Neural cell (in vitro differentiated cells): ENCODE data around the gene ACOT12. TPM values are rescaled to one million over a fixed set of nuclear protein-coding genes. Genes with fewer than 3 reads are reported as not detected.

Source experiments
- H2AFZ ChIP-seq: fragments of 200-600, 300-800 bp; sonication (generic), shearing (Covaris generic); 2 replicates; pipeline ENCODE4 v1.6.0; 2014; ENCODE audit warnings: low read depth, mild to moderate bottlenecking, antibody characterized with exemption, low read length, moderate library complexity
- H3F3A ChIP-seq: fragments of 200-600 bp; shearing (Covaris generic); 2 replicates; pipeline ENCODE4 v1.6.1; 2016; ENCODE audit warnings: mild to moderate bottlenecking, moderate library complexity, mixed read lengths, antibody characterized with exemption, low read length; ENCODE audit not compliant: insufficient read depth, poor library complexity, severe bottlenecking
- H3K27ac ChIP-seq: fragments of 200-600, 300-800 bp; sonication (generic), shearing (Covaris generic); 2 replicates; pipeline ENCODE4 v1.5.1; 2014; ENCODE audit warnings: mild to moderate bottlenecking, low read length, moderate library complexity
- H3K27me3 ChIP-seq: fragments of 300-800, 200-600 bp; sonication (generic), shearing (Covaris generic); 2 replicates; pipeline ENCODE4 v1.6.0; 2014; ENCODE audit warnings: mild to moderate bottlenecking, low read depth, low read length, moderate library complexity; ENCODE audit not compliant: insufficient read depth
- H3K36me3 ChIP-seq: fragments of 300-800, 200-600 bp; sonication (generic), shearing (Covaris generic); 2 replicates; pipeline ENCODE4 v1.5.1; 2014; ENCODE audit warnings: mild to moderate bottlenecking, antibody characterized with exemption, low read length, moderate library complexity; ENCODE audit not compliant: insufficient read depth
- H3K4me2 ChIP-seq: fragments of 300-800, 200-600 bp; sonication (generic), shearing (Covaris generic); 2 replicates; pipeline ENCODE4 v1.6.0; 2014; ENCODE audit warnings: mild to moderate bottlenecking, low read length
- H3K4me3 ChIP-seq: fragments of 300-800, 200-600 bp; sonication (generic), shearing (Covaris generic); 2 replicates; pipeline ENCODE4 v1.5.1; 2014; ENCODE audit warnings: mild to moderate bottlenecking, low read length, moderate library complexity
- H3K79me2 ChIP-seq: fragments of 200-600 bp; shearing (Covaris generic); replicated peaks from 2 replicates; pipeline ENCODE4 v1.6.0; 2014; ENCODE audit warnings: mild to moderate bottlenecking, low read length, moderate library complexity; ENCODE audit not compliant: insufficient read depth
- H3K9ac ChIP-seq: fragments of 300-800, 200-600 bp; sonication (generic), shearing (Covaris generic); 2 replicates; pipeline ENCODE4 v1.6.1; 2016; ENCODE audit warnings: mild to moderate bottlenecking, low read length, mixed read lengths
- H3K9me2 ChIP-seq: fragments of 200-600 bp; shearing (Covaris generic); 2 replicates; pipeline ENCODE4 v1.6.1; 2016; ENCODE audit warnings: mild to moderate bottlenecking, low read length, mixed read lengths; ENCODE audit not compliant: insufficient read depth
- H3K9me3 ChIP-seq: fragments of 200-600, 300-800 bp; sonication (generic), shearing (Covaris generic); 2 replicates; pipeline ENCODE4 v1.6.1; 2016; ENCODE audit warnings: mild to moderate bottlenecking, mixed run types, low read length, moderate library complexity, mixed read lengths
- H4K20me1 ChIP-seq: fragments of 200-600 bp; shearing (Covaris generic); 2 replicates; pipeline ENCODE4 v1.6.1; 2016; ENCODE audit warnings: mild to moderate bottlenecking, mixed run types; ENCODE audit not compliant: insufficient read depth
- EP300 ChIP-seq: fragments of 450-650 bp; conservative IDR thresholded peaks from 2 replicates; pipeline ENCODE4 v1.6.1; 2014; ENCODE audit warnings: antibody characterized with exemption, mild to moderate bottlenecking, moderate library complexity; ENCODE audit not compliant: poor library complexity, severe bottlenecking
- EZH2 ChIP-seq: fragments of 200-600, 300-800 bp; shearing (Covaris generic), sonication (generic); IDR thresholded peaks from 2 replicates; pipeline ENCODE4 v1.6.1; 2014; ENCODE audit warnings: antibody characterized with exemption, low read length, borderline replicate concordance, mild to moderate bottlenecking; ENCODE audit not compliant: insufficient read depth, poor library complexity, severe bottlenecking
- MXI1 ChIP-seq: fragments of 450-650 bp; conservative IDR thresholded peaks from 2 replicates; pipeline ENCODE4 v1.6.1; 2014; ENCODE audit warnings: antibody characterized with exemption, mild to moderate bottlenecking; ENCODE audit not compliant: poor library complexity, severe bottlenecking
- POLR2AphosphoS5 ChIP-seq: IDR thresholded peaks from 2 replicates; pipeline ENCODE4 v1.6.1; 2012
- RAD21 ChIP-seq: fragments of 450-650 bp; conservative IDR thresholded peaks from 2 replicates; pipeline ENCODE4 v1.6.1; 2014; ENCODE audit warnings: antibody characterized with exemption, mild to moderate bottlenecking, moderate library complexity
- SMC3 ChIP-seq: fragments of 450-650 bp; conservative IDR thresholded peaks from 2 replicates; pipeline ENCODE4 v1.6.1; 2014; ENCODE audit warnings: antibody characterized with exemption, mild to moderate bottlenecking, moderate library complexity; ENCODE audit not compliant: poor library complexity
- TAF1 ChIP-seq: IDR thresholded peaks from 2 replicates; pipeline ENCODE4 v1.6.1; 2012; ENCODE audit warnings: low read depth
- polyA plus RNA-seq: library from polyadenylated mRNA; depleted of rRNA; stranded (reverse); fragments of >200 nt; gene quantifications from 2 replicates; pipeline ENCODE4 v1.2.3, GENCODE V29; 2014
- TF ChIP-seq, protein P1 (sequence below): IDR thresholded peaks from 2 replicates; pipeline ENCODE4 v1.6.1; 2012; ENCODE audit warnings: borderline replicate concordance
- TF ChIP-seq, protein P2 (sequence below): fragments of 450-650 bp; IDR thresholded peaks from 2 replicates; pipeline ENCODE4 v1.5.1; 2014; ENCODE audit warnings: antibody characterized with exemption, mild to moderate bottlenecking, moderate library complexity; ENCODE audit not compliant: poor library complexity, severe bottlenecking

The ACOT12 gene
- polyA plus RNA-seq, 1 donor from 2014 or later = 1.2 TPM

DNA sequence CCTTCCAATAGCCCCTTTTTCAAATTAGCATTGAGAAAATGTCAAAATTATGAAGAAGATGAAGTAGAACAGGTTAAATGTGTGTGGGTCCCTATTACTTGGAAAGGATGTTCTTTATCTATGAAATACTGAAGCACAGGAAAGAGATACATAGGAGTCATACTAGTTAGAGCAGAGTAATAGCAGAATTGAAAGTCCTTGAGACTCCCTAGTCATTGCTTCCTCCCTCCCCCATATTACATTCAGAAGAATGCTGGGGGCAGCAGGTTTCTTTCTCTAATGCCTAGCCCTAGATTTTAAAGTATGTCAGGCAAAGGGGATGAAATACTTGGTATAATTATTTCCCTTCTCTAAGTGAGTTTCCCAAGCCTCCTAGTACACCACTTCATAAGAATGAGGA lies 88.1 kb downstream of the ACOT12 start:
- TF ChIP-seq EZH2 (no peak), POLR2AphosphoS5 (no peak), SMC3 (no peak), TAF1 (no peak)
- TF ChIP-seq, protein P1, sequence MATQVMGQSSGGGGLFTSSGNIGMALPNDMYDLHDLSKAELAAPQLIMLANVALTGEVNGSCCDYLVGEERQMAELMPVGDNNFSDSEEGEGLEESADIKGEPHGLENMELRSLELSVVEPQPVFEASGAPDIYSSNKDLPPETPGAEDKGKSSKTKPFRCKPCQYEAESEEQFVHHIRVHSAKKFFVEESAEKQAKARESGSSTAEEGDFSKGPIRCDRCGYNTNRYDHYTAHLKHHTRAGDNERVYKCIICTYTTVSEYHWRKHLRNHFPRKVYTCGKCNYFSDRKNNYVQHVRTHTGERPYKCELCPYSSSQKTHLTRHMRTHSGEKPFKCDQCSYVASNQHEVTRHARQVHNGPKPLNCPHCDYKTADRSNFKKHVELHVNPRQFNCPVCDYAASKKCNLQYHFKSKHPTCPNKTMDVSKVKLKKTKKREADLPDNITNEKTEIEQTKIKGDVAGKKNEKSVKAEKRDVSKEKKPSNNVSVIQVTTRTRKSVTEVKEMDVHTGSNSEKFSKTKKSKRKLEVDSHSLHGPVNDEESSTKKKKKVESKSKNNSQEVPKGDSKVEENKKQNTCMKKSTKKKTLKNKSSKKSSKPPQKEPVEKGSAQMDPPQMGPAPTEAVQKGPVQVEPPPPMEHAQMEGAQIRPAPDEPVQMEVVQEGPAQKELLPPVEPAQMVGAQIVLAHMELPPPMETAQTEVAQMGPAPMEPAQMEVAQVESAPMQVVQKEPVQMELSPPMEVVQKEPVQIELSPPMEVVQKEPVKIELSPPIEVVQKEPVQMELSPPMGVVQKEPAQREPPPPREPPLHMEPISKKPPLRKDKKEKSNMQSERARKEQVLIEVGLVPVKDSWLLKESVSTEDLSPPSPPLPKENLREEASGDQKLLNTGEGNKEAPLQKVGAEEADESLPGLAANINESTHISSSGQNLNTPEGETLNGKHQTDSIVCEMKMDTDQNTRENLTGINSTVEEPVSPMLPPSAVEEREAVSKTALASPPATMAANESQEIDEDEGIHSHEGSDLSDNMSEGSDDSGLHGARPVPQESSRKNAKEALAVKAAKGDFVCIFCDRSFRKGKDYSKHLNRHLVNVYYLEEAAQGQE = no peak
- TF ChIP-seq, protein P2, sequence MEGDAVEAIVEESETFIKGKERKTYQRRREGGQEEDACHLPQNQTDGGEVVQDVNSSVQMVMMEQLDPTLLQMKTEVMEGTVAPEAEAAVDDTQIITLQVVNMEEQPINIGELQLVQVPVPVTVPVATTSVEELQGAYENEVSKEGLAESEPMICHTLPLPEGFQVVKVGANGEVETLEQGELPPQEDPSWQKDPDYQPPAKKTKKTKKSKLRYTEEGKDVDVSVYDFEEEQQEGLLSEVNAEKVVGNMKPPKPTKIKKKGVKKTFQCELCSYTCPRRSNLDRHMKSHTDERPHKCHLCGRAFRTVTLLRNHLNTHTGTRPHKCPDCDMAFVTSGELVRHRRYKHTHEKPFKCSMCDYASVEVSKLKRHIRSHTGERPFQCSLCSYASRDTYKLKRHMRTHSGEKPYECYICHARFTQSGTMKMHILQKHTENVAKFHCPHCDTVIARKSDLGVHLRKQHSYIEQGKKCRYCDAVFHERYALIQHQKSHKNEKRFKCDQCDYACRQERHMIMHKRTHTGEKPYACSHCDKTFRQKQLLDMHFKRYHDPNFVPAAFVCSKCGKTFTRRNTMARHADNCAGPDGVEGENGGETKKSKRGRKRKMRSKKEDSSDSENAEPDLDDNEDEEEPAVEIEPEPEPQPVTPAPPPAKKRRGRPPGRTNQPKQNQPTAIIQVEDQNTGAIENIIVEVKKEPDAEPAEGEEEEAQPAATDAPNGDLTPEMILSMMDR = no peak
- Histone ChIP-seq H3K9me2 (no peaks in the 10 kb centered on the region), H3K79me2 (peaks cover 8% of the 10 kb centered on the region), H3K4me3 (no peak overlapping the region), H3K9ac (no peak overlapping the region), H3F3A (no peaks in the 10 kb centered on the region), H3K4me2 (no peak overlapping the region), H4K20me1 (no peaks in the 10 kb centered on the region), H2AFZ (no peak overlapping the region), H3K27me3 (no peaks in the 10 kb centered on the region), H3K9me3 (no peaks in the 10 kb centered on the region), H3K36me3 (peaks cover 3% of the 10 kb centered on the region), H3K27ac (no peak overlapping the region)

DNA sequence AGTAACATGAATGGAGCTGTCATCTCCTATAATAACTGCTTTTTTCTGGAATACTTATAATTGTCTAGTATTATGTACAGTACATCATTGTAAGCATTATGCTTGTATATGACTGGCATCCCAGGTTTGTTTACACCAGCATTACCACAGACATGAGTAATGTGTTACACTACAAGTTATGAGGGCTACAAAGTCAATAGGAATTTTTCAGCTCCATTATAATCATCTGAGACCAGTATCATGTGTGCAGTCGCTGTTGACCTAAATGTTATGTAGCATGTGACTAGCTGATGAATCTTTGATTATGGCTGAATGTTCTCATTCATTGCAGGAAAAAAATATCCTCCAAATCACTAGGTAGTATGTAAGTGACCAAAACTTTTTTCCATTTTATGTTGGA lies 90.4 kb downstream of the ACOT12 start:
- TF ChIP-seq POLR2AphosphoS5 (no peak), MXI1 (no peak), SMC3 (no peak), EP300 (no peak), RAD21 (no peak), EZH2 (no peak), TAF1 (no peak)
- TF ChIP-seq, protein P1 = no peak
- TF ChIP-seq, protein P2 = no peak
- H3K9me3 ChIP-seq = no peaks in the 10 kb centered on the region
- H3F3A ChIP-seq = no peaks in the 10 kb centered on the region
- H3K9me2 ChIP-seq = no peaks in the 10 kb centered on the region
- H3K4me2 ChIP-seq = no peak overlapping the region
- H2AFZ ChIP-seq = no peak overlapping the region
- peaks cover 19% of the 10 kb centered on the region for H3K79me2 ChIP-seq
- H3K36me3 ChIP-seq = no peaks in the 10 kb centered on the region
- no peak overlapping the region for H3K9ac ChIP-seq
- H3K27ac ChIP-seq = no peak overlapping the region
- no peaks in the 10 kb centered on the region for H4K20me1 ChIP-seq
- H3K27me3 ChIP-seq = no peaks in the 10 kb centered on the region
- H3K4me3 ChIP-seq = no peak overlapping the region
